ENCODE data around the gene MOB1A. TPM values are rescaled to one million over a fixed set of nuclear protein-coding genes. Genes with fewer than 3 reads are reported as not detected.

MOB1A gene
- total and polyA plus RNA-seq, 2 of the 13 experiments (the other 11 are each of a cell fraction or from before 2014, with no cell fraction given): 48.2 to 139 TPM

DNA sequence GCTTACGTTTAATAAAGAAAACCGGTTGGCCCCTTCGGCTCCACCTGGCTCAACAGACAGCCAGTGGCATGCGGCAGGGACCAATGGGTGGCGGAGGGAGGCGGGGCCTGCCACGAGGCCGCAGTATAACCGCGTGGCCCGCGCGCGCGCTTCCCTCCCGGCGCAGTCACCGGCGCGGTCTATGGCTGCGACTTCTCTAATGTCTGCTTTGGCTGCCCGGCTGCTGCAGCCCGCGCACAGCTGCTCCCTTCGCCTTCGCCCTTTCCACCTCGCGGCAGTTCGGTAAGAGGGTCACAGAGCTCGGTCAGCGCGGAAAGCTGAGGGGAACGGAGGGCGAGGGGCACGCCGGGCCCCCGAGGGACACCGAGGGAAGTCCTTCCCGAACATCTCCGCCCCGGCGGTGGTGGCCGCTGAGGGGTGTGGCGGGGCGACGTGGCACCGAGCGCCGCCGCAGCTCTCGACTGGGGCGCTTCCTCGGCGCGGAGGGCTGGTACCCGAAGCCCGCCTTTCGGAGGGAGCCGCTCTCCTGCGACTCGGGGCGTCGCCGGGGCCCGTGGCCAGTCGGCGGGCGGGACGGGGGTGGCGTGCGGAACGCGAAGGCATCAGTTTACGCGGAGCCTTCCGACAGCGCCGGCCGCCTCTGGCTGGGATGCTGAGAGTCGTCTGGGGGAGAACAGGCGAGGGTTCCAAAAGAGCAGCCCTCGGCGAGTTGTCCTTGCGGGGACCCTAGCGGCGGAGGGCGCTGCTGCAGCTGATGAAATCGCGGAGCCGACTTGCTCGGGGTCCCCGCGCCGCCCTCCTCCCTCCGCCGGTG is 20.0 kb upstream of the MOB1A start, which contains the start of gene MTHFD2 (continued):
- TF ChIP-seq, protein P1, sequence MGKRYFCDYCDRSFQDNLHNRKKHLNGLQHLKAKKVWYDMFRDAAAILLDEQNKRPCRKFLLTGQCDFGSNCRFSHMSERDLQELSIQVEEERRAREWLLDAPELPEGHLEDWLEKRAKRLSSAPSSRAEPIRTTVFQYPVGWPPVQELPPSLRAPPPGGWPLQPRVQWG (CRISPR knock-in tag; IDR thresholded peaks at IDR 0.05; ENCODE audit: borderline replicate concordance, low read depth): no peak
- TF ChIP-seq SP5 (CRISPR knock-in tag; IDR thresholded peaks at IDR 0.05; ENCODE audit: borderline replicate concordance, low read depth) (peak; percentile 59), HHEX (CRISPR knock-in tag; IDR thresholded peaks at IDR 0.05) (no peak), SCMH1 (CRISPR knock-in tag; IDR thresholded peaks at IDR 0.05; ENCODE audit: borderline replicate concordance) (no peak), HNRNPH1 (optimal IDR thresholded peaks at IDR 0.05; ENCODE audit: low read depth, low read length) (no peak), CBFB (CRISPR knock-in tag; IDR thresholded peaks at IDR 0.05) (peak; percentile 82), KMT2B (CRISPR knock-in tag; IDR thresholded peaks at IDR 0.05) (peak; percentile 71), ZNF460 (CRISPR knock-in tag; IDR thresholded peaks at IDR 0.05; ENCODE audit: borderline replicate concordance) (no peak), ZNF20 (CRISPR knock-in tag; IDR thresholded peaks at IDR 0.05) (no peak), ZNF121 (CRISPR knock-in tag; IDR thresholded peaks at IDR 0.05) (0 out of 2 replicates have a peak, but pooled peaks have one; percentile 37), SMAD3 (CRISPR knock-in tag; IDR thresholded peaks at IDR 0.05) (peak; percentile 77), ZBTB1 (CRISPR knock-in tag; IDR thresholded peaks at IDR 0.05; ENCODE audit: borderline replicate concordance) (no peak), SOX13 (IDR thresholded peaks at IDR 0.05) (no peak), SOX13 (CRISPR knock-in tag; conservative IDR thresholded peaks at IDR 0.05 in 1 of 2, IDR thresholded peaks at IDR 0.05 in 1 of 2) (peak in 1 of 2 experiments; percentile 47; a peak in 2 of 4 replicates), GTF2F1 (IDR thresholded peaks at IDR 0.05; ENCODE audit: low read length) (peak; percentile 97), HMGA1 (CRISPR knock-in tag; conservative IDR thresholded peaks at IDR 0.05) (no peak), RFX1 (IDR thresholded peaks at IDR 0.05) (no peak), KLF9 (CRISPR knock-in tag; IDR thresholded peaks at IDR 0.05; ENCODE audit: low read depth) (no peak), SALL1 (CRISPR knock-in tag; IDR thresholded peaks at IDR 0.05) (peak; percentile 85), ZNF431 (CRISPR knock-in tag; IDR thresholded peaks at IDR 0.05; ENCODE audit: borderline replicate concordance, low read depth) (peak; percentile 88), ZNF382 (CRISPR knock-in tag; IDR thresholded peaks at IDR 0.05; ENCODE audit: borderline replicate concordance) (no peak), GATAD2A (CRISPR knock-in tag; IDR thresholded peaks at IDR 0.05) (peak; percentile 64), ZNF841 (CRISPR knock-in tag; IDR thresholded peaks at IDR 0.05; ENCODE audit: borderline replicate concordance) (peak; percentile 91; the same call in 1 of the 2 replicates), ZSCAN25 (CRISPR knock-in tag; IDR thresholded peaks at IDR 0.05) (peak; percentile 23; the same call in 1 of the 2 replicates)
- TF ChIP-seq, protein P2, sequence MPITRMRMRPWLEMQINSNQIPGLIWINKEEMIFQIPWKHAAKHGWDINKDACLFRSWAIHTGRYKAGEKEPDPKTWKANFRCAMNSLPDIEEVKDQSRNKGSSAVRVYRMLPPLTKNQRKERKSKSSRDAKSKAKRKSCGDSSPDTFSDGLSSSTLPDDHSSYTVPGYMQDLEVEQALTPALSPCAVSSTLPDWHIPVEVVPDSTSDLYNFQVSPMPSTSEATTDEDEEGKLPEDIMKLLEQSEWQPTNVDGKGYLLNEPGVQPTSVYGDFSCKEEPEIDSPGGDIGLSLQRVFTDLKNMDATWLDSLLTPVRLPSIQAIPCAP (CRISPR knock-in tag; IDR thresholded peaks at IDR 0.05; ENCODE audit: low read depth): 0 out of 2 replicates have a peak, but pooled peaks have one; percentile 64
- TF ChIP-seq, protein P3, sequence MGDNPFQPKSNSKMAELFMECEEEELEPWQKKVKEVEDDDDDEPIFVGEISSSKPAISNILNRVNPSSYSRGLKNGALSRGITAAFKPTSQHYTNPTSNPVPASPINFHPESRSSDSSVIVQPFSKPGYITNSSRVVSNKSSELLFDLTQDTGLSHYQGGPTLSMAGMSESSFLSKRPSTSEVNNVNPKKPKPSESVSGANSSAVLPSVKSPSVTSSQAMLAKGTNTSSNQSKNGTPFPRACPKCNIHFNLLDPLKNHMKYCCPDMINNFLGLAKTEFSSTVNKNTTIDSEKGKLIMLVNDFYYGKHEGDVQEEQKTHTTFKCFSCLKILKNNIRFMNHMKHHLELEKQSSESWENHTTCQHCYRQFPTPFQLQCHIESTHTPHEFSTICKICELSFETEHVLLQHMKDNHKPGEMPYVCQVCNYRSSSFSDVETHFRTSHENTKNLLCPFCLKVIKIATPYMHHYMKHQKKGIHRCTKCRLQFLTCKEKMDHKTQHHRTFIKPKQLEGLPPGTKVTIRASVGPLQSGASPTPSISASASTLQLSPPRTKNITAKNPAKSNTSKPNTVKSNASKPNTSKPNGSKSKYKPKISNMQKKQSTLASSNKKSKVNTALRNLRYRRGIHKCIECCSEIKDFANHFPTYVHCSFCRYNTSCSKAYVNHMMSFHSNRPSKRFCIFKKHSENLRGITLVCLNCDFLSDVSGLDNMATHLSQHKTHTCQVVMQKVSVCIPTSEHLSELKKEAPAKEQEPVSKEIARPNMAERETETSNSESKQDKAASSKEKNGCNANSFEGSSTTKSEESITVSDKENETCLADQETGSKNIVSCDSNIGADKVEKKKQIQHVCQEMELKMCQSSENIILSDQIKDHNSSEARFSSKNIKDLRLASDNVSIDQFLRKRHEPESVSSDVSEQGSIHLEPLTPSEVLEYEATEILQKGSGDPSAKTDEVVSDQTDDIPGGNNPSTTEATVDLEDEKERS (CRISPR knock-in tag; IDR thresholded peaks at IDR 0.05): 0 out of 2 replicates have a peak, but pooled peaks have one; percentile 50
- TF ChIP-seq, protein P4, sequence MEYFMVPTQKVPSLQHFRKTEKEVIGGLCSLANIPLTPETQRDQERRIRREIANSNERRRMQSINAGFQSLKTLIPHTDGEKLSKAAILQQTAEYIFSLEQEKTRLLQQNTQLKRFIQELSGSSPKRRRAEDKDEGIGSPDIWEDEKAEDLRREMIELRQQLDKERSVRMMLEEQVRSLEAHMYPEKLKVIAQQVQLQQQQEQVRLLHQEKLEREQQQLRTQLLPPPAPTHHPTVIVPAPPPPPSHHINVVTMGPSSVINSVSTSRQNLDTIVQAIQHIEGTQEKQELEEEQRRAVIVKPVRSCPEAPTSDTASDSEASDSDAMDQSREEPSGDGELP (IDR thresholded peaks at IDR 0.05; ENCODE audit: borderline replicate concordance, low read depth): peak; percentile 79; the same call in 1 of the 2 replicates
